Measurements from ENCODE around the gene HBD. TPM values are rescaled to one million over a fixed set of nuclear protein-coding genes. Genes with fewer than 3 reads are reported as not detected.

Gene HBD
- total RNA-seq, 1 donor from 2014 or later: not detected

DNA sequence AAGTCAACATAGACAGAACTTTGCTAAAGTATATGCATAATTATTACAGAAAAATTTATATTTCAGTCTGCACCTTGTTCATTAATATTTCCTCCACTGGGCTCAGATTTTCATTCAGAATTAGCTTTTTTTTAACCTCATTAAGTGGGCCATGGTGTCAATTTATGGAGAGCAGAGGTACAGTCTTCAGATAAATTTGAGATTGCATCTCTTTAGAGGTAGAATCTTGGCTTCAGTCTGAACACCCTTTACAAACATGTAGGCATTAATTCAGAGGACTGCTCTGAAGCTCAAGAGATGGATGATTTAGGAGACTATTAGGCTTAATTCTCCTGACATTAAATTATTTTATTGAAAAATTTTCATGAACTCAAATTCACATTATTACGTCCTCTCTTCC, 4.0 kb downstream of the HBD start:
- Histone ChIP-seq H3K9me3 (no peaks in the 10 kb centered on the region), H3K27me3 (ENCODE audit: low read depth) (no peaks in the 10 kb centered on the region), H3K36me3 (no peaks in the 10 kb centered on the region), H3K4me1 (no peaks in the 10 kb centered on the region), H3K27ac (no peak overlapping the region), H3K4me3 (no peak overlapping the region)
- TF ChIP-seq, protein P1, sequence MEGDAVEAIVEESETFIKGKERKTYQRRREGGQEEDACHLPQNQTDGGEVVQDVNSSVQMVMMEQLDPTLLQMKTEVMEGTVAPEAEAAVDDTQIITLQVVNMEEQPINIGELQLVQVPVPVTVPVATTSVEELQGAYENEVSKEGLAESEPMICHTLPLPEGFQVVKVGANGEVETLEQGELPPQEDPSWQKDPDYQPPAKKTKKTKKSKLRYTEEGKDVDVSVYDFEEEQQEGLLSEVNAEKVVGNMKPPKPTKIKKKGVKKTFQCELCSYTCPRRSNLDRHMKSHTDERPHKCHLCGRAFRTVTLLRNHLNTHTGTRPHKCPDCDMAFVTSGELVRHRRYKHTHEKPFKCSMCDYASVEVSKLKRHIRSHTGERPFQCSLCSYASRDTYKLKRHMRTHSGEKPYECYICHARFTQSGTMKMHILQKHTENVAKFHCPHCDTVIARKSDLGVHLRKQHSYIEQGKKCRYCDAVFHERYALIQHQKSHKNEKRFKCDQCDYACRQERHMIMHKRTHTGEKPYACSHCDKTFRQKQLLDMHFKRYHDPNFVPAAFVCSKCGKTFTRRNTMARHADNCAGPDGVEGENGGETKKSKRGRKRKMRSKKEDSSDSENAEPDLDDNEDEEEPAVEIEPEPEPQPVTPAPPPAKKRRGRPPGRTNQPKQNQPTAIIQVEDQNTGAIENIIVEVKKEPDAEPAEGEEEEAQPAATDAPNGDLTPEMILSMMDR (IDR thresholded peaks at IDR 0.05): no peak
- intact Hi-C loops (cut with DNase I): no loop called here
- no peak for DNase-seq
- no peak for ATAC-seq

DNA sequence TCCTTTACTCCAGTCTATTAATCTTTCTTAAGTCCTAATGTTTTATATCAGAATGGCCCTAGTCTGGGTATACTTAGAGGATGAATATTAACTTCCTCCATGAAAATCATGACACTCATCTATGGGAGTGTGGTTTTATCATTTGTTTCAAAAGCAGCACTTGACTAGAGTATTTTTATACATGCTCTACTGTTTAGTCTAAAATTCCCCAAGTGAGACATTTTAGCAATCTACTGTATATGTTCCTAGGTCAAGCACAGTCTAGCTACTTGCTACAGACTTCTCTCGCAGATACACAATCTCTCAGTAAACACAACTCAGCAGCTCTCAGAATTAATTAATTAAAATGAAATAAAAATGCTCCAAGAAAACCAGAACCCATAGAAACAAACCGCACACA, 4.5 kb downstream of the HBD start:
- no peak for DNase-seq
- no peak overlapping the region for H3K27ac ChIP-seq
- no peak overlapping the region for H3K4me3 ChIP-seq
- TF ChIP-seq, protein P1 (IDR thresholded peaks at IDR 0.05): no peak
- no peaks in the 10 kb centered on the region for H3K36me3 ChIP-seq
- intact Hi-C loops (cut with DNase I): no loop called here
- H3K27me3 ChIP-seq (ENCODE audit: low read depth): no peaks in the 10 kb centered on the region
- H3K4me1 ChIP-seq: no peaks in the 10 kb centered on the region
- ATAC-seq: no peak
- no peaks in the 10 kb centered on the region for H3K9me3 ChIP-seq

DNA sequence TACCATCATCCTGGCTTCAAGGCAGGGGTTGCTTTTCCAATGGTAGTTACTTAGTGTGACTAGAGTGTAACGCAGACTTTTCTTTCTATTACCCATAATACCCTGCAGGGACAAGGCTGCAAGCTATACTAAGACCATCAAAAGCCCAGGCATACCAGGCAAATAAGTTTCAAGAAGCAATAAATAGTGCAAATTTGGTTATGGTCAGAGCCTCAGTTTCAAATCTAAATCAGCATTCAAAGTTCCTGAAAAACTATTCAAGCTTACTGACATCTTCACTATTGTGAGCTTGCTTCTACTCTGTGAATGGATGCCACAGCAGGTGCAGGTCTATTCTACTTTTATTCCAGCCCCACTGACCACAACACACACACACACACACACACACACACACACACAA, 4.9 kb downstream of the HBD start:
- Histone ChIP-seq H3K27ac (no peak overlapping the region), H3K27me3 (ENCODE audit: low read depth) (no peaks in the 10 kb centered on the region), H3K9me3 (no peaks in the 10 kb centered on the region), H3K4me1 (no peaks in the 10 kb centered on the region), H3K4me3 (no peak overlapping the region), H3K36me3 (no peaks in the 10 kb centered on the region)
- DNase-seq: no peak
- intact Hi-C loops (cut with DNase I): no loop called here
- TF ChIP-seq, protein P1 (IDR thresholded peaks at IDR 0.05): no peak
- ATAC-seq: no peak

DNA sequence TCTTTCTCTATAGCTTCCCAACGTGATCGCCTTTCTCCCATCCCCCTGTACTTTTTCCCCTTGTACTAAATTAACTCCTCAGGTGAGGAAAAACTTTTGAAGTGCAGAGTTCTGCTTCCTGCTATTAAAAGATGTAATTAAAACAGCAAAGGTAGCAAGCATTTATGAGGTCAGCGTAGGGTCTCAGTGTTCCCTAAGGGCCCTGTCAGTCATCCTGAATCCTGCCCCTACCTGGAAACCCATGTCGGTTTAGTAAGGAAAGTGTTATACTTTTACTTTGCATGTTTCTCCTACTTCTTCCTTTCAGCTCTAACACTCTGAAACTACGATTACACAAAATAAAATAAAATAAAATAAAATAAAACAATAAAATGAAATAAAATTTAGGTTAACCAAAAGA, 6.2 kb downstream of the HBD start:
- Histone ChIP-seq H3K27me3 (ENCODE audit: low read depth) (no peaks in the 10 kb centered on the region), H3K4me1 (no peaks in the 10 kb centered on the region), H3K27ac (no peak overlapping the region), H3K36me3 (no peaks in the 10 kb centered on the region), H3K4me3 (no peak overlapping the region), H3K9me3 (no peaks in the 10 kb centered on the region)
- intact Hi-C loops (cut with DNase I): no loop called here
- TF ChIP-seq, protein P1 (IDR thresholded peaks at IDR 0.05): no peak
- DNase-seq (no peak), ATAC-seq (no peak)

DNA sequence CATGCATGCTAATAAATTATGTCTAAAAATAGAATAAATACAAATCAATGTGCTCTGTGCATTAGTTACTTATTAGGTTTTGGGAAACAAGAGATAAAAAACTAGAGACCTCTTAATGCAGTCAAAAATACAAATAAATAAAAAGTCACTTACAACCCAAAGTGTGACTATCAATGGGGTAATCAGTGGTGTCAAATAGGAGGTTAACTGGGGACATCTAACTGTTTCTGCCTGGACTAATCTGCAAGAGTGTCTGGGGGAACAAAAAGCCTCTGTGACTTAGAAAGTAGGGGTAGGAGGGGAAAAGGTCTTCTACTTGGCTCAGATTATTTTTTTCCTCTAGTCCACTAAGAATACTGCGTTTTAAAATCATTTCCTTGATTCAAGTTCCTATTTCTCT, 6.6 kb downstream of the HBD start:
- Histone ChIP-seq H3K4me3 (no peak overlapping the region), H3K27ac (no peak overlapping the region), H3K36me3 (no peaks in the 10 kb centered on the region), H3K9me3 (no peaks in the 10 kb centered on the region), H3K27me3 (ENCODE audit: low read depth) (no peaks in the 10 kb centered on the region), H3K4me1 (no peaks in the 10 kb centered on the region)
- ATAC-seq (no peak), DNase-seq (no peak)
- TF ChIP-seq, protein P1 (IDR thresholded peaks at IDR 0.05): no peak
- intact Hi-C loops (cut with DNase I): no loop called here

DNA sequence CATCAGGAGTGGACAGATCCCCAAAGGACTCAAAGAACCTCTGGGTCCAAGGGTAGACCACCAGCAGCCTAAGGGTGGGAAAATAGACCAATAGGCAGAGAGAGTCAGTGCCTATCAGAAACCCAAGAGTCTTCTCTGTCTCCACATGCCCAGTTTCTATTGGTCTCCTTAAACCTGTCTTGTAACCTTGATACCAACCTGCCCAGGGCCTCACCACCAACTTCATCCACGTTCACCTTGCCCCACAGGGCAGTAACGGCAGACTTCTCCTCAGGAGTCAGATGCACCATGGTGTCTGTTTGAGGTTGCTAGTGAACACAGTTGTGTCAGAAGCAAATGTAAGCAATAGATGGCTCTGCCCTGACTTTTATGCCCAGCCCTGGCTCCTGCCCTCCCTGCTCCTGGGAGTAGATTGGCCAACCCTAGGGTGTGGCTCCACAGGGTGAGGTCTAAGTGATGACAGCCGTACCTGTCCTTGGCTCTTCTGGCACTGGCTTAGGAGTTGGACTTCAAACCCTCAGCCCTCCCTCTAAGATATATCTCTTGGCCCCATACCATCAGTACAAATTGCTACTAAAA, 7.5 kb downstream of the HBD start, which contains the start of gene HBB:
HBB (minus strand) TSS at position 340 of the 579 bp plus-strand sequence; CDS start at position 290, 50 bp downstream.
- DNase-seq: no peak
- Histone ChIP-seq H3K9me3 (no peaks in the 10 kb centered on the region), H3K36me3 (no peaks in the 10 kb centered on the region), H3K4me1 (no peaks in the 10 kb centered on the region), H3K4me3 (no peak within 1 kb of the TSS), H3K27me3 (ENCODE audit: low read depth) (no peaks in the 10 kb centered on the region), H3K27ac (no peak within 1 kb of the TSS)
- intact Hi-C loops (cut with DNase I): no loop called here
- no peak for ATAC-seq
- TF ChIP-seq, protein P1 (IDR thresholded peaks at IDR 0.05): no peak
